Kidney (tissue), 14 donors: ENCODE data around the gene KNCN. TPM values are rescaled to one million over a fixed set of nuclear protein-coding genes. Genes with fewer than 3 reads are reported as not detected.

Experiments
- DNase-seq, 5 donors: peaks; one replicate each; pipeline ENCODE4 v3.0.0-alpha.2; 2013 to 2020
- FAIRE-seq: peaks from 2 replicates; lab custom pipeline; 2012; peaks lifted over from hg19 to GRCh38; lab: Jason Lieb, UNC
- H3K27ac ChIP-seq, 2 donors: one replicate each; pipeline ENCODE4 v1.7.0; 2013; ENCODE audit warnings: low read depth in 2 of 2, low read length in 2 of 2, inconsistent platforms in 1 of 2
- H3K27me3 ChIP-seq: one replicate; pipeline ENCODE4 v1.7.1; 2013; ENCODE audit warnings: low read length, inconsistent platforms; ENCODE audit not compliant: control insufficient read depth, insufficient read depth
- H3K36me3 ChIP-seq, 3 donors: one replicate each; pipeline versions ENCODE4 v1.7.0 to v1.7.1; 2013; ENCODE audit warnings: low read length in 3 of 3, control low read depth in 1 of 3, inconsistent platforms in 1 of 3; ENCODE audit not compliant: insufficient read depth in 3 of 3, control insufficient read depth in 2 of 3
- H3K4me1 ChIP-seq, 3 donors: one replicate each; pipeline versions ENCODE4 v1.7.0 to v1.7.1; 2013; ENCODE audit warnings: low read length in 3 of 3, inconsistent platforms in 1 of 3, low read depth in 1 of 3; ENCODE audit not compliant: control insufficient read depth in 2 of 3, insufficient read depth in 2 of 3
- H3K4me3 ChIP-seq, 3 donors: one replicate each; pipeline versions ENCODE4 v1.7.0 to v1.8.1; 2013; ENCODE audit warnings: low read length in 3 of 3, control low read depth in 1 of 3, inconsistent platforms in 1 of 3
- H3K9ac ChIP-seq, 3 donors: one replicate each; pipeline versions ENCODE4 v1.7.0 to v1.7.1; 2013; ENCODE audit warnings: low read length in 3 of 3, control low read depth in 1 of 3, inconsistent platforms in 1 of 3
- H3K9me3 ChIP-seq, 3 donors: one replicate each; pipeline versions ENCODE4 v1.7.0 to v1.7.1; 2013; ENCODE audit warnings: low read length in 3 of 3, control low read depth in 1 of 3, inconsistent platforms in 1 of 3; ENCODE audit not compliant: control insufficient read depth in 2 of 3, insufficient read depth in 1 of 3
- CTCF ChIP-seq: IDR thresholded peaks from 3 replicates; pipeline ENCODE4 v1.5.1; 2012; ENCODE audit warnings: mild to moderate bottlenecking, moderate library complexity, borderline replicate concordance; ENCODE audit not compliant: insufficient read depth; ENCODE audit errors: extremely low read depth
- intact Hi-C: fragments of 100-400 bp; cut with DNase I; formaldehyde crosslinking; loops from one replicate; pipeline ENCODE4 v1.11.1; 2022
- polyA plus RNA-seq: library from polyadenylated mRNA; stranded (reverse); fragments of 350-450 nt; fragmentation: Illumina TruSeq; extraction: RNeasy Lipid Tissue Mini Kit (QIAGEN cat#74804); gene quantifications from one replicate; pipeline ENCODE4 v1.2.3, GENCODE V29; 2014; ENCODE audit warnings: low read depth, low replicate concordance; ENCODE audit not compliant: insufficient read depth
- total RNA-seq: library from RNA; stranded (reverse); fragmentation: NEBNext Ultra II Directional; extraction: Animal tissue kit (Norgen Biotek cat#: 25700); gene quantifications from one replicate; pipeline ENCODE4 v1.2.1, GENCODE V29; 2021
- donor health status: control.
- donor health status: control.
- donor health status: control.
- donor health status: control.
- donor health status: control.
- donor health status: DM: yes; HTN: yes; CAD: no.
- donor health status: Normal renal cell carcinoma (clear cell type).

The KNCN gene
- total and polyA plus RNA-seq, 2 donors from 2014 or later: not detected

- Histone ChIP-seq H3K27ac (no peak overlapping the region), H3K36me3 (peaks cover 0 to 34% (median 21%) of the 10 kb centered on the region in 3 donors), H3K9ac (no peak overlapping the region), H3K27me3 (no peaks in the 10 kb centered on the region), H3K9me3 (no peaks in the 10 kb centered on the region), H3K4me3 (no peak overlapping the region), H3K4me1 (no peaks in the 10 kb centered on the region)
- no peak for TF ChIP-seq CTCF
- intact Hi-C loops: no loop called here
- FAIRE-seq (no peak), DNase-seq (no peak)
Measured at GRCh38 chr1:46577671-46578070, 26.2 kb upstream of the KNCN start.

GRCh38 chr1:46576596-46576995 lies 25.1 kb upstream of the KNCN start:
- Histone ChIP-seq H3K27me3 (no peaks in the 10 kb centered on the region), H3K4me1 (no peaks in the 10 kb centered on the region), H3K27ac (no peak overlapping the region), H3K9ac (no peak overlapping the region), H3K9me3 (no peaks in the 10 kb centered on the region), H3K4me3 (no peak overlapping the region), H3K36me3 (peaks cover 0 to 23% (median 17%) of the 10 kb centered on the region in 3 donors)
- no peak for DNase-seq
- TF ChIP-seq CTCF: no peak
- no peak for FAIRE-seq
- intact Hi-C loops: no loop called here

- peaks cover 0 to 23% (median 17%) of the 10 kb centered on the region in 3 donors for H3K36me3 ChIP-seq
- no peak overlapping the region for H3K9ac ChIP-seq
- intact Hi-C loops: no loop called here
- no peak for DNase-seq
- no peak overlapping the region for H3K27ac ChIP-seq
- no peaks in the 10 kb centered on the region for H3K4me1 ChIP-seq
- H3K27me3 ChIP-seq: no peaks in the 10 kb centered on the region
- no peaks in the 10 kb centered on the region for H3K9me3 ChIP-seq
- no peak overlapping the region for H3K4me3 ChIP-seq
- FAIRE-seq: no peak
- TF ChIP-seq CTCF: no peak
Measured at GRCh38 chr1:46575778-46576177, 24.3 kb upstream of the KNCN start.

- H3K4me3 ChIP-seq: no peak overlapping the region
- H3K9me3 ChIP-seq: no peaks in the 10 kb centered on the region
- no peaks in the 10 kb centered on the region for H3K4me1 ChIP-seq
- FAIRE-seq (no peak), DNase-seq (peak in 3 of 5 donors; percentile 24 to 62 (median 57))
- peaks cover 0 to 21% (median 17%) of the 10 kb centered on the region in 3 donors for H3K36me3 ChIP-seq
- no peak for TF ChIP-seq CTCF
- H3K9ac ChIP-seq: no peak overlapping the region
- no peaks in the 10 kb centered on the region for H3K27me3 ChIP-seq
- intact Hi-C loops: no loop called here
- H3K27ac ChIP-seq: no peak overlapping the region
Measured at GRCh38 chr1:46575300-46575699, 23.9 kb upstream of the KNCN start.
